NCI-H2107 treated with DMSO at 0.1 percent for 48 hours (cell line): ENCODE measurements around the gene ASTN2.
A peak's percentile ranks its signal among the peaks of the same experiment; 100 is the strongest.

Source experiments
- DNase-seq: peaks from one replicate; lab custom pipeline; 2025; ENCODE audit not compliant: unreplicated experiment; lab: John Stamatoyannopoulos, UW

ASTN2 gene

DNA sequence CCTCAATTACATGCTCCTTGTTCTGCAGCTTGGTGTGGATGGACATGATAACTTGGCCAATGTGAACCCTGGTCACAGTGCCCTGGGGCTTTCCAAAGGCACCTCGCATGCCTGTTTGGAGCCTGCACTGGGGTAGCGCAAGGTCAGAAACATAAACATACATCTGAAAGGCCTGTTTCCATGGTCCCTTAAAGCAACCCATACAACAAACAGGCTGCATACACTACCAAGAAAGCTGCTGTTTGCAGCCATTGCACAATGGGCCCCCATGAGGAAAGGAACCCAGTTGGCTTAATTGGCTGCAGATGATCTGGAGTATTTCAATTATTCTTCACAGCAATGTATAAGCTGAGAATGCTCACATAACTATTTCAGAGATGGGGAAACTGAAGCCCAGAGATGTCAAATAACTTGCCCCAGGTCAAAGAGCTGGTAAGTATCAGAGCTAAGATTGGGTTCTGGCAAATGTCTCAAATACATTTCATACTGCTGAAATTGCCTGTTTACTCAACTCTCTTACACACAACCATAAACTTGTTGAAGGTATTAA lies 233.9 kb downstream of the ASTN2 start:
- DNase-seq: no peak

DNA sequence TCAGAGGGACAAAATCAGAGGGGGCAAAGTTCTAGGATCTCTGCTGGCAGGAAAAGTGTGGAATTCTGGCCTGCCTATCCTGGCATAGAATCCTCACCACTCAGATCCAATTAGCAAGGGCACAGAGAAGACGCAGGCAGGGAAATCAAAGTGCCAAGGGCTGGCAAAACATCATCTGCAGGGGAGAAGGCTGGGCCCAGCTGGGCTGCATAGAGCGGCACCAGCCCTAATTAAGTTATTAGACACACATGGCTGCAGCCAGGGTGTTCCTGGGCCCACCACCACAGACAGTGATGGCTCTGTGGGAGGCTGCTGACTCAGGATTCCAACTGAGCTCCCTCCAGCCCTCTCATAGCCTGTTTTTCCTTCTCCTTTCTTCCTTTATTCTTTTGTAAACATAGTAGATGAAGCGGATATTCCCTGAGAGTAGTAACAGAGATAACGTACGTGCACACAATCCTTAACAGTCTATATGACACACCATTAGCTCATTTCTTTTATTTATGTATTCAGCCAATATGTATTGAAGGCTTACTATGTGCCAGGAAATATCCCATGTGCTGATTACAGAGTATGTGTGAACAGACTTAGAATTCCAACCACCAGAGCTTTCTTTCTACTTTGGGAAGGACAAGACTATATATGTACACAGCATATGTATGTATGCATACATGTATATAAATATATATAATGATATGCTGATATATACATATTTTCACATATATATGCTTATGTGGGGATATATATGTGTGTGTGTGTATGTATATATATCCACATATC lies 236.1 kb downstream of the ASTN2 start:
- peak; percentile 4 for DNase-seq

- DNase-seq: no peak
These were observed 244.3 kb downstream of the ASTN2 start for GRCh38 chr9:117170567-117170966.

DNA sequence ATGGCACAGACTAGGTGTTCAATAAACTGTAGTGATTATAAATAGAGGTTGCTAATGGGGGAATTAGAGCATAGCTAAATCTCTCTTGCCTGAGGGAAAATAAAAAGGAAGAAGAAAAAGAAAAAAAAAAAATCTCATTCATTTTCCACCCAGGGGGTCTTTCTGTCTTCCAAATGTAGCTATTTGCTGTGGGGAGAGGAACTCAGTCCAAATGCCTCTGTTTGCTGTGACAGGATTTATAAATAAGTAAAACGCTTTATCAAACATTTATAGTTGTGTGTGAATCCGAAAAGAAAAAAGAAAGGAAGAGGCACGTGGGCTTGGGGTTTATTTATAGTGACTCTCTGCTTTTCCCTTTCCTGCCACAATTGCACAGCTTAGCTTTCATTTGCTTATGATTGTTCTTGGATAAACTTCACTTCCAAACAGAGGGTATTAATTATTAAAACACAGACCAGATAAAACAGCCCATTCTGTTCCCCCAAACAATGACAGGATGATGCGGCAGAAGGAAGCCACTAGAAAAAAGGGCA lies 245.7 kb downstream of the ASTN2 start:
- DNase-seq: no peak

DNA sequence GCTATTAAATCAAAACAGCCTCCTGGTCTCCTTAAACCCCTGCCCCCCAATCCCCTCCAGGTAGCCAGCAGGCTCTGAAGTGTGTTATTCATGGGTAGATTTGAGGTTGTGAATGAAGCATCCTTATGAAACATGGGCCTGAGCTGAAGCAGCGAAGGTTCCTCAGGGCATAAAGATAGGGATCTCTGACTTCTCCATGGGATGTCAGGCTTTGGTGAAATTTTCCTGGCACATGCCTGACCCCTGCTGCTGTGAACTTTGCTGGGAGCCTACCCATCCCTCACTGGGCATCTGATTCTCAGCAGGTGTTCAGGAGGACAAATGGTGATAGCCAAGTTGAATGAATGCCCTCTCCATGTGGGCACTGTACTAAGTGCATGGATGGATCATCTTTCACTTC lies 250.3 kb downstream of the ASTN2 start:
- no peak for DNase-seq

DNA sequence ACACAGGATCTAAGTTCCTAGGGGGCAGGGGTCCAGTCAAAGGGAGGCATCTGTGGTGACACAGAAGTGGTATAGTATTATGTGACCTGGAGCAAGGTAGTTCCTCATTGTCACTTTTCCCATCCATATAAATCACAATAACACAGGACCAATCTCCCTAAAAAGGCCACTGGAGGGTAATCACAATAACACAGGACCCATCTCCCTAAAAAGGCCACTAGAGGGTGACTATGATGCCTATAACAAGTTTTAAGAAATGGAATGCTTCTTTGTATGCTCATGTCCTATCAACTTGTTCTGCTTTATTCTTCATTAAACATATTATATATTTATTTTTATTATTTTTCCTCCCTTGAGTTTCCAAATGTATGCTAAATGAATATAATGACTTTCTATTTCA lies 254.6 kb downstream of the ASTN2 start:
- peak; percentile 7 for DNase-seq

DNA sequence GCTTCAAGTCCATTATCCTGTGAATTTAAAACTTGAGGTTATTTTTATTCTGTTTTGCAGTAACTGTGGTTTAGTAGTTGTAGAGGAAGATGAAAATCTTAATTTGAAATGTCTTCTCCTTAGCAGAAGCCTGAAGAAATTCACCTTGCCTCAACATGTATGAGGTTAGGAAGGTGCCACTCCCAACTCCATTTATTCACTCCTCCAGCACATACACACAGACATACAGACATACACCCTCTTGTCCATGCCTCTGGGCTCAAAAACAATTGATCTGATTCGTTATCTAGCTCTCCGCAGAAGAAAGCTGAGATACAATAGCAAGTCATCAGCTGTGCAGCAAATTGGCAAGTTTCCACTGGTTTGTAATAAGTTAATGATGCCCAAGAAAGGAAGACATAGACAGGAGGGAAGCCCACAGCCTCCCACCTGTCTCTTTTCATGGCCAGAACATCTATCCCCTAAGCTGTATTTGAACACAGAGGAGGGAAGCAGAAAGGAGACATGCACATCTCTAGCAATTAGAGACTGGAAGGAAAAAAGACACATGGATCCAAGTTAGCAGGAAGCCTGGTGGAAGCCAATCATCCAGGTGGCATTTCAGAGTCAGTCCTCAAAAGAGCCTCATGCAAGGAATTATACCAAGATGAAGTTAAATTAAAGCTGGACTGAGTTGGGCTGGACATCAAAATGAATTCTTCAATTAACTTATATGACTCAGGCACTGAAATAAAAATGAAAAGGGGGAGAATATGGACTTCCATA lies 257.9 kb downstream of the ASTN2 start:
- no peak for DNase-seq

GRCh38 chr9:117156144-117156688 lies 258.6 kb downstream of the ASTN2 start:
- peak; percentile 4 for DNase-seq

DNA sequence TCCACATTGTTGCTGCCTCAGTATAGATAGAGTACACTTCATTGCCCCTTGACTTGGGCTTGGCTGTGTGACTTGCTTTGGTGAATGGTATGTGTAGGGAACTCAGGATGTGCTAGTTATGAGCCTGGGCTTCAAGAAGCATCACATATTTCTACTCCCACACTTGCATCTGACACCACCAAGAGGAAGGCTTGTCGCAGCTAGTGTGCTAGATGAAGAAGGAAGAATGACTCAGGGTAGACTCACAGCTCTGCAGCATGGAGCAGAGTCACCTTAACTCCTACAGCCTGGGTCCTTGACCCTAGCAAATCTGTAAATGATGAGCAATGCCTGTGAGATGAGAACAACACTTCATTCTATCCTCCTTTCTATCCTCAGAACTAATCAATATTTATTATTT lies 261.8 kb downstream of the ASTN2 start:
- no peak for DNase-seq

DNA sequence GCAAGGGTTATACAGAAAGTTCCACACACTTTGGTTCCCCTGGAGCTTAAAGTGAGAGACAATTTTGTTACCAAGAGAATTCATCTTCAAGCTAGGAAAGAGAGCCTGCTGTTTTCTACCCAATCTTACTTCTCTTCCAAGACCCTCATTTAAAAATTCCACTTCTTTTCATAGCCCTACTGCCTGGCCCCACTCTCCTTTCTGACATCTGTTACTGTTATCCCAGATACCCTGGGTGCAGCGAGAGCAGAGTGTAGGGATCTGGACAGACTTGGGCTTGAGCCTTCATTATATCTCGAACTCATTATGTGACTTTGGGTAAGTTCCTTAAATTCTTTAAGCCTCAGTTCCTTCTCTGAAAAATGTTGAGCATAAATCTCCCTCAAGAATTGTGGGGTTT lies 263.1 kb downstream of the ASTN2 start:
- DNase-seq: no peak

DNA sequence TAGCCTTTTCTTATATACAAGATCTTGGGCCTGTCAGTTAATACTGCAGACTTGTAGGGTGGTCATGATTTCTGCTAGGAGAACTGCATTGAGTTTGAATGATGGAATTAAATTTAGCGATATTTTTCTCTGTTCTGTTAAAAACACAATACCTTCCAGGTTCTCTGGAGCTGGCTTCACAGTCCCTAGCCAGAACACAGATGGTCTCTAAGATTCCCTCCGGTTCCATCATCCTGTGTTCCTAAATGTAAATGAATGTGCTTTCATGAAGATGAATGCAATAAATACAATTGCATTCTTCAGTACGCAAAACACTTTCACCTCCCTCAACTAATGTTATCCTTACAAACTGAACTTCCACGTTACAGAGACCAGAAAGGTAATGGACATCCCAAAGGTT lies 264.9 kb downstream of the ASTN2 start:
- no peak for DNase-seq

GRCh38 chr9:117145811-117146490 lies 268.9 kb downstream of the ASTN2 start:
- DNase-seq: no peak

DNA sequence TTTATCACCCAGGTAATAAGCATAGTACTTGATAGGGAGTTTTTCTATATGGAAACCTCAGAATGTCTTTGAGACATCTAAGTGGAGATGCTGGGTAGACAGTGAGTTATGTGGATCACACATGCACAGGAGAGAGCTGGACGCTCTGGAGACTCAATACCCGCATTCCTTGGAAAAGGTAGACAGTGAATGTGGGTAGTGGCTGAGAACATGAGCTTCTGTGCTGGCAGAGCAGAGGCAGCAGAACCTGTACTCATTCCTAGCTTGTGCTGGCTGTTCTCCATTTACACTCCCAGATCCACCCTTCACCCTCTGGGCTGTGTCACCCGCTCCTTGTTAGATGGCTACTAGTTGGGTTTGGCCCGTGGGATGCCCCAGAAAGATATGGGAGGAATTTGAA lies 269.8 kb downstream of the ASTN2 start:
- no peak for DNase-seq

DNA sequence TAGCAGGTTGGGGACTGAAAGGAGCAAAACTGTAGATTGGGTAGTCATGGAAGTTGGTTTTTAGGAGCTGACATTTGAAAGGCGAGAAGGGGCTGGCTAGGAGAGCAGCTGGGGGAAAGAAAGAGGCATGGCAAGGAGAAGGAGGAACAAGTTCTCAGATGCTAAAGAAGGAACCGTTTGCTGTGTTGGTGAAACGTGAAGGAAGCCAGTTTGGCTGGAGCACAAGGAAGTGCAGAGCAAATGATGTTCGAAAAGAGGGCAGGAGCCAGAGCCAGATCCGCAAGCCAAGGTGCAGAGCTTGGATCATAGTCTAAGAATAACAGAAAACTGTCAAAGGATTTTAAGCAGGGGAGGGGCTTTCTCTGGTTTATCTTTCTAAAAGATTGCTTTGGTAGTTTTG lies 276.6 kb downstream of the ASTN2 start:
- DNase-seq: no peak

DNA sequence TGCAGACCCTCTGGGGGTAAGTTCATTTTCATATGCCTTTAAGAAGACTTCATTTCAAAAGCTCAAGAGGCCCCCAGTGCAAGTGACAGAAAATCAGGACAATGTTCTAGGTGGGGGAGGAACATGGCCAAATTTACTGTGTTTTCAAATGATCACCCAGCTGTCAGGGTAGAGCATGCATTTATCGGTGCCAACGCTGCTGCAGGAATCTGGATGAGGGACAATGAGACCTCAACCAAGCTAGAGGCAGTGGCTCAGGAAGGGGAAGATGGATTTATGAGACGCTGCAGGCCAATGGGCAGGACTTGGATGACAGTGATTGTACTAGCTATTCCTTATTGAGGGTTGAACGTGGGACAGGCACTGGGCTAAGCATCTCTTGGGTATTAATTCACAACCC lies 278.4 kb downstream of the ASTN2 start:
- no peak for DNase-seq

GRCh38 chr9:117135501-117136098 lies 279.3 kb downstream of the ASTN2 start:
- DNase-seq: no peak

DNA sequence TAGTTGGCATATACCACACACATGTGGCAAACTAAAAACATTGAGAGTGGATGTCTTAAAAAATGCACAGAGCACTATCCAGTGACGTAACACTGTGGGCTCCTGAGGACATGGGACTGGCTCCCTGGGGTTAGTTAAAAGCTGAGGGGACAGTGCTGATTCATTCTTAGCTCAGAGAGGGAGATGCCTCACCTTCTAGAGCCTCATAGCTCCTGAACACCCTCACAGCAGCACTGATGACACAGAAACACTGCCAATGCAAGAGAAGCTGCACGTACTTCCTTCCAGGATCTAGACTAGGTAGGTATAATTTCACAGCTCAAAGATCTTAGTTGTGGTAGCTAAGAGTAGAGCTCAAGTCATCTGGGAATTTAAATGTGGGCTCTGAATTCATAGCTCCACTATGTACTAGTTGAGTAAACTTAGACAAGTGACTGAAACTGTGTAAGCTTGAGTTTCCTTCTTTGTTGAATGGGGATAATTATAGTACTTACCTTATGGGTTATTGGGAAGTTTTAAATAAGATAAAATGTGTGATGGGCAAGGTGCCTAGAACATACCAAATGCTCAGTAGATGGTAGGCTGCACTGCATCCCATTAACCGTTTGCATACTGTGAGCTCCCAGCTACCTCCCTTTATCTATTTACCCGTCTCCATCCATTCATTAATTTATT lies 279.9 kb downstream of the ASTN2 start:
- DNase-seq: no peak

GRCh38 chr9:117126871-117127270 lies 288.0 kb downstream of the ASTN2 start:
- no peak for DNase-seq

- DNase-seq: no peak
These were observed 289.3 kb downstream of the ASTN2 start for GRCh38 chr9:117125531-117125930.

- DNase-seq: no peak
These were observed 291.1 kb downstream of the ASTN2 start for GRCh38 chr9:117123729-117124128.
